ENCODE data around the gene PRRG2.

The PRRG2 gene

DNA sequence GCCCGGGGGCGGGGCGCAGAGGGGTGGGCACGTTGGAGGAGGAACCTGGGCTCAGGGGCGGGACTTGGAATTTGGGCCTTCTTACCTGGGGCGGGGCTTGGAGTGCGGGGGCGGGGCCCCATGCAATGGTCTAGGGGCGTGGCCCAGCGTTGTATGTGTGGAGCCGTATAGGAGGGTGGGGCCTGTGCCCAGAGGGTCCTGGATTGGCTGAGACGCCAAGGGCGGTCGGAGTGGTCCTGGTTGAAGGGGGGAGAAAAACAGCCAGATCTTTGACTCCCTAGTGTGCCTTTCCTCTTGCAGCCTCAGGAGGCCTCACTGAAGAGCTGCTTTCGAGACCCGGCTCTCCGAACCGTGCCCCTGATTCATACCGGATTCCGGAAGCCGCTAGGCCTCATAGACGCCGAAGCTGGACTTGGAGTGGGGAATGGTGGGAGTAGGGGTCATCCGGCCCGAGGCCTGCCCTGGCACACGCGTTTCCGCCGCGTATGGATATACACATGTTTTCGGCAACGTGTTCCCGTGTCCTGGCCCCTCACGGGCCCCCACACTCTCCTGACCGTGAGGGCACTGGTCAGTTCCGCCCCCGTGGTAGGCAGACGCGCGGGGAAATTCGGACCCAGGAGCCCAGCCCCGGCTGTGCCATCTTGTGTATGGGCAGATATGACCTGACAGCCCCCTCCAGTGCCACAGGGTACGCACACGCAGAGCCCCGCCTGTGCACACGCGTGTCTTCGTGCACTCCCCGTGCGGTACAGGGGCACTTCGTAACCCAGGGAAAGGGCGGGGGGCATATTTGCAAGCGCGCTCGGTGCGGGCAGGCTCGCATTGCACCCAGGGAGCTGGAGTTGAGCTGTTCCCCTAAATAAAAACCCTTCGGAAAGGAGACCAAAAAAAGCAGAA lies 9.2 kb downstream of the PRRG2 start:
- peak; percentile 100 for DNase-seq

DNA sequence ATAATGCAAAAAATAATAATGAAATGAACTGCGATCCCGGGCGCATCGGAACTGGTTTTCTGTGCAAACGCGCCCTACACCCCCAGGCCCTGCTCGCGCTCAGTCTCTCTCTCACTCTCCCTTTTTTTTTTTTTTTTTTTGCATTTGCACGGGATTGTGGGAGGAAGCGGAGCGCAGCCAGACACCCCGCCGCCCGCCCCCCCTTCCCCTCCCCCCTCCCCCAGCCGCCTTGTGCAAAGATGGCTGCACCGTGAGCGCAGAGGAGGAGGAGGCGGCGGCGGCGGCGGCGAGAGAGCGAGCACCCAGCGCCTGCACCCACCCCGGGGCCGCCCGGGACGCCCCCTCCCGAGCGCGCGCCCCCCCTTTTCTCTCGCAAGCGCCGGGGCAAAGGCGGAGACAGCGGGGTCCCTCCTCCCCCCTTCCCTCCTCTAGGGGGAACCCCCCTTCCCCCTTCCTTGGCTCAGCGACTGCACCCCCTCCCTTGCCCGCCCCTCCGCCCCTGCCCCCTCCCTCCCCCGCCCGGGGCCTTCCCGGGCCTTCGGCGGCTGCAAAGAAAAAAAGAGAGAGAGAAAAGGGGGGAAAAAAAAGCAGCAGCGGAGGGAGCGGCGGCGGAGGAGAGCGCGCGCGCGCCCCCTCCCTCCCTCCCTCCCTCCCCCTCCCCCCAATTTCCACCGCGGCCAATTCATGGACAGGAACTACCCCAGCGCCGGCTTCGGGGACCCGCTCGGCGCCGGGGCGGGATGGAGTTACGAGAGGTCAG lies 10.0 kb downstream of the PRRG2 start, which contains the start of gene PRR12:
TSS of gene PRR12 (plus strand) at position 212 of the 760 bp plus-strand sequence. CDS start at position 685, 473 bp downstream.
- peak; percentile 77 for DNase-seq

DNA sequence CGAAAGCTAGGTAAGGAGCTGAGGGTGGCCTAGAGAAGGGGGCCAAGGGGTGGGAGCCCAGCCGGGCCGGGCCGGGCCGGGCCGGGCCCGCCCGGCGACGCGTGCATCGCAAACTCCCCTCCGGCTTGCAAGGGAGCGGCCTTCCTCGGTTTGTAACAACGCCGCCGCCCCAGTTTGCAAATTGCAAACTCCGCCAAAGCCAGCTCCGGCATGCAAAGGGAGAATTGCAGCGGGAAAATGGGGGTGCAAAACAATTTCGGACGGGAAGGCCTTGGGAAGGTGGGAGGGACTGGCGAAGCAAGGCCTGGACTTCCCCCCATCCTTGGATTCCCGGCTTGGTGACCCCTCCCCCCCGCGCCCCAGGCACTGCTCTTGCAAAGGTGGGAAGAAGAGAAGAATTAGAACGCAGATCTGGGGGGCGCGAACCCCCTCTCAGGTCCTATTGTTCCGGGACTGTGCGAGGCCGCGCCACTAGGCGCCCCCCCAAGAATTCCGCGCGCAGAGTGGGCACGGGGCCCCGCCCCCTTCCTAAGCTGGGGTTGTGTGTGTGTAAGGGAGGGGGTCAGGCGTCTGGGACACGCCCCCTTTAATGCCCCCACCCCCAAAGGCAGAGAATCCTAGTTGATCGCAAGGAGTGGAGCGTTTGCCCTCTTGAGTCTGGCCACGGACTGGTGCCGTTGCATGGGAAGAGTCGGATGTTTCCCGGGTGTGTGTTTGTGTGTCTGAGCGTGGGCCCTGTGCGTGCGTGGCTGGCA lies 10.8 kb downstream of the PRRG2 start:
- no peak for DNase-seq

DNA sequence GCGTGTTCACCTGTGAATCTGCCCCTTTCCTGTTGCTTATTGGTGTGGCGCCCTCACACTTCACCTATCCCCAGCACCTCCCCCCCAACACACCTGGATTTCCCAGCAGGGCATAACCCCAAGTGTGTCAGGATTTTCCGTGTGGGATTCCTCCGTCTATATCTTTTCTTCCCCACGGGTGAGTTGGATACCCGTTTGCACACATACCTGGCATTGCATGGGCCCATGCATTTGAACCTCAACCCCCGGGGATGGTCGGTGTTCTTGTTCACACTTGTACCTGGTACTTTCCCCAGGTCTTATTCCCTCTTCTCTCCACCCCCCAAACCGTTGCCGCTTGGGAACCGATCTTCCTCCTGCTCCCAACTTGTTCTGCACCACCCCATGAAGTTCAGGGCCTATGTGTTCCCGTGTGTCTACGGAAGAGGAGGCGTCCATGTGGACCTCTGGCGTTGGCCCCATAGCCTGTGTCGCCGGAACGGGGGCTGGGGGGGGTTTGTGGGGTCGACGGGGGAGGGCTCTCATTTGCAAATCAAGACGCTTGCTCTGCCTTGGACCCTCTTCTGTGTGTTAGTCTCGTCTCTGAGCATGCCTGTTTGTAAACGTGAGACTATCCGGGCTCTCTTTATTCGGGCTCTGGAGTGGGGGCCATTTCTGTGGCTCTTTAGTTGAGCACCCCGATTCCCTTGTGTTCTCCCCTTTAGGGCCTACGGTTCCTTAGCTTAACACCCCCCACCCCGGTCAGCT lies 11.5 kb downstream of the PRRG2 start:
- DNase-seq = no peak

DNA sequence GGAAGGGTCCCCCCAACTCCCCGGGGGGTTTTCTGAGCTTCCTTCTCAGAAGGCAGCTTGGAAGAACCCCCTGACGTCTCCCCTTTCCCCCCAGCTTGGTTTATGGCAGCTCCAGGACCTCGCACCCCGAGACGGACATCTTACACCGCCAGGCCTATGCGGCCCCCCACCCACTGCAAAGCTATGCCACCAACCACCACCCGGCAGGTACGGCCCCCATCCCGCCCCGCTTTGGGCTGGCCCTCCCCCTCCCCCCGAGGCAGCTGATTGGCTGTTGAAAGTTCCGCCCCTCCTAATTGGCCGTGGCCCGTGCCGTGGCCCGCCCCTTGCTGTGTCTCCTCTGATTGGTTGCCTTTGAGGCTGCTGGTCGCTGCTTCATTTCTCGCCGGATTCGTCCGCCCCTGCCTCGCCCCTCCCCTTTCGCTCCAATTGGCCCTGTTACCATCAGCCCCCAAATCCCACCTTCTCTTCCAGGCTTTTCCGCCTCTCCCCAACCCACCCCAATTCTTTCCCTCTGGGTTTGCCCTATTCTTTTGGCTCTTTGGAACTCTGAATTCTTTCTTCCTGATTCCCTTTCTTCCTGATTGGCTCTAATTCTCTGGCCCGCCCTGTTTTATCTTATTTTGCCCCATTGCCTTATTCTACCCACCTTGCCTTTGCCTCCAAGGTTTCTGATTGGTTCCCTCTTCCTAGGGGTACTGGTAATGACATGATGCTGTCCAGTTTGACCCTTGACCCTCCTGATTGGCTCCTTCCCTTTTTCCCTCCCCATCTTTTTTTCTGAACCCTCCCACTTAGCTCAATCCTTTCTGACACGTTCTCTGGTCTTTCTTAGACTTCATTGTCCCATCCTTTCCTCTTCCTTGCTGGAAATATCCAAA lies 12.4 kb downstream of the PRRG2 start:
- peak; percentile 91 for DNase-seq

DNA sequence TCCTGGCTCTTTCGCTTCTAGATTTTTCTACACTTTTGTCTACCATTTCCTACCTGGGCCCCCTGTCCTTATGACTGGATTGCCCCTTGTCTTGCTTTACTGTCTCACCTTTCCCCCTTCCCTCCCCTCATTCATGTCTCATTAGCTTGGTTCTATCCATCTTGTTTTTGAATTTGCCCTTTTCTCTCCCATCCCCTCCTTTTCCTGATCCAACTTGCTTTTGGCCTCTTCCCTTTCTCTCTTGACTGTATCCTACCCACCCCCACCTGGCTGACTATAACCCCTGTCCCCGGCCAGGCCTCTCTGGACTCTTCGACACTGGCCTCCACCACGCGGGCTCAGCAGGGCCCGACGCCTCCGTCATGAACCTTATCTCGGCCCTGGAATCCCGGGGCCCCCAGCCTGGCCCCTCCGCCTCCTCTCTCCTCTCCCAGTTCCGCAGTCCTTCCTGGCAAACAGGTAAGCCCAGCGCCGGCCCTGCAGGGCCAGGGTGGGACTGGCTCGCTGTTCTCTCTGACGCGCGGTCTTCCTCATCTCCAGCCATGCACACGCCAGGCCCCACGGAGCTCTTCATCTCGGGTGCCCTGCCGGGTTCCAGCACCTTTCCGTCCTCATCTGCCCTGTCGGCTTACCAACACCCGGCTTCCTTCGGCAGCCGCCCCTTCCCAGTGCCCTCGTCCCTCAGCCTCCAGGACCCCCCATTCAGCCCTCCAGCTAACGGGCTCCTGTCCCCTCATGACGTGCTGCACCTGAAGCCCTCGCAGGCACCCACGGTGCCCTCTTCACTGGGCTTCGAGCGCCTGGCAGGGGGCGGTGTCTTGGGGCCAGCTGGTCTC lies 13.3 kb downstream of the PRRG2 start:
- DNase-seq = no peak

DNA sequence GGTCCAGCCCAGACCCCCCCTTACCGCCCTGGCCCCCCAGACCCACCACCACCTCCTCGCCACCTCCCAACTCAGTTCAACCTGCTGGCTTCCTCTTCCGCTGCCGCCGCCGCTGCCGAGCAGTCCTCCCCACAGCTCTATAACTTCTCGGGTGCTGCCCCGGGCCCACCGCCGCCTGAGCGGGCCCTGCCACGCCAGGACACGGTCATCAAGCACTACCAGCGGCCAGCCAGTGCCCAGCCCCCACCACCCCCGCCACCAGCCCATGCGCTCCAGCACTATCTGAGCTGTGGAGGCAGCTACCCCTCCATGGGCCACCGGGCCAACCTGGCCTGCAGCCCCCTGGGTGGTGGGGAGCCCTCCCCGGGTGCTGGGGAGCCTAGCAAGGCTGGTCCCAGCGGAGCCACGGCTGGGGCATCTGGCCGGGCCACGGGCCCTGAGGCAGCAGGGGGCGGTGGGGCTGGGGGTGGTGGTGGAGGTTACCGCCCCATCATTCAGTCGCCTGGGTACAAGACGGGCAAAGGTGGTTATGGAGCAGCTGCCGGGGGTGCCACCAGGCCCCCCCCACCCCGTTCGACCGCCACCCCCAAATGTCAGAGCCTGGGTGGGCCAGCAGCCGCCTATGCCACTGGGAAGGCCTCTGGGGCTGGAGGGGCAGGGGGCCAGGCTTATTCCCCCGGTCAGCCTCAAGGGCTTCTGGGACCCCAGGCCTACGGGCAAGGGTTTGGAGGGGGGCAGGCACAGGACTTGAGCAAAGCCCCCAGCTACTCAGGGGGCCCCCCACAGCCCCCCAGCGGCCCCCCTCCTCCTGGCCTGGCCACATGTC lies 14.1 kb downstream of the PRRG2 start:
- DNase-seq = no peak

DNA sequence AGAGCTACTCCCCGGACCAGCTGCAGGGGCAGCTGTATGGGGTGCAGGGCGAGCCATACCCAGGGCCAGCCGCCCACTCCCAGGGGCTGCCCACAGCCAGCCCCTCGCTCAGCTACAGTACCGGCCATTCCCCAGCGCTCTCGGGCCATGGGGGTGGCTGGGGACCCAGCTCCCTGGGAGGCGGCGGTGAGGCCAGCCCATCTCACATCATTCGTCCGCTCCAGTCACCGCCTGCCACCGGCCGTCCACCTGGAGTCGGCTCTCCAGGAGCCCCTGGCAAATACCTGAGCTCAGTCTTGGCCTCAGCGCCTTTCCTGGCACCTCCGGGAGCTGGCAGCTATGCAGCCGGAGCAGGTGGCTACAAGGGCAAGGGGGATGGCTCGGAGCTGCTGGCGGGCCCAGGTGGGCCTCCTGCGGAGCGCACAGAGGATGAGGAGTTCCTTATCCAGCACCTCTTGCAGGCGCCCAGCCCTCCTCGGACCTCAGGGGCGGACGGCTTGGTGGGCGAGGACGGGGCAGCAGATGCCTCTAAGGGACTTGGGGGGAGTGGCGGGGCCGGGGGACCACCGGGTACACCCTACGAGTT lies 14.8 kb downstream of the PRRG2 start:
- no peak for DNase-seq

DNA sequence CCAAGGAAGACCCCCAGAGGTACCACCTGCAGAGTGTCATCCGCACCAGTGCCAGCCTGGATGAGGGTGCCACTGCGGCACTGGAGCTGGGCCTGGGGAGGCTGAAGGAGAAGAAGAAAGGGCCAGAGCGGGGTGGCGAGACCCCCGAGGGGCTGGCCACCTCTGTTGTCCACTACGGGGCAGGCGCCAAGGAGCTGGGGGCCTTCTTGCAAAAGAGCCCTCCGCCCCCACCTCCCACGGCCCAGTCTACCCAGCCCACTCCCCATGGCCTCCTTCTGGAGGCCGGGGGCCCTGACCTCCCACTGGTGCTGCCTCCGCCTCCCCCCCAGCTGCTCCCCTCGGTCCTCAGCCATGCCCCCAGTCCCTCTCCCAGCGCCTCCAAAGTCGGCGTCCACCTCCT lies 15.3 kb downstream of the PRRG2 start:
- DNase-seq = no peak

DNA sequence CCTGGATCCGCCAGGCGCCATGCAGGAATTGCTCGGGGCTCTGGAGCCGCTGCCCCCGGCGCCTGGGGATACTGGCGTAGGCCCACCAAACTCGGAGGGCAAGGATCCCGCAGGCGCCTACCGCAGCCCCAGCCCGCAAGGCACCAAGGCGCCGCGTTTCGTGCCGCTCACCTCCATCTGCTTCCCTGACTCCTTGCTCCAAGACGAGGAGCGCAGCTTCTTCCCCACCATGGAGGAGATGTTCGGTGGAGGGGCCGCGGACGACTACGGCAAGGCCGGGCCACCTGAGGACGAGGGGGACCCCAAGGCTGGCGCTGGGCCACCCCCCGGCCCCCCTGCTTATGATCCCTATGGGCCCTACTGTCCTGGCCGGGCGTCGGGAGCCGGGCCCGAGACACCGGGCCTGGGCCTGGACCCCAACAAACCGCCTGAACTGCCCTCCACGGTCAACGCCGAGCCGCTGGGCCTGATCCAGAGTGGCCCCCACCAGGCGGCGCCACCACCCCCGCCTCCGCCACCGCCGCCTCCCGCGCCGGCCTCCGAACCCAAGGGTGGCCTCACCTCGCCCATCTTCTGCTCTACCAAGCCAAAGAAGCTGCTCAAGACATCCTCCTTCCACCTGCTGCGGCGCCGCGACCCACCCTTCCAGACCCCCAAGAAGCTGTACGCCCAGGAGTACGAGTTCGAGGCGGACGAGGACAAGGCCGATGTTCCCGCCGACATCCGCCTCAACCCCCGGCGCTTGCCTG lies 16.0 kb downstream of the PRRG2 start:
- no peak for DNase-seq

DNA sequence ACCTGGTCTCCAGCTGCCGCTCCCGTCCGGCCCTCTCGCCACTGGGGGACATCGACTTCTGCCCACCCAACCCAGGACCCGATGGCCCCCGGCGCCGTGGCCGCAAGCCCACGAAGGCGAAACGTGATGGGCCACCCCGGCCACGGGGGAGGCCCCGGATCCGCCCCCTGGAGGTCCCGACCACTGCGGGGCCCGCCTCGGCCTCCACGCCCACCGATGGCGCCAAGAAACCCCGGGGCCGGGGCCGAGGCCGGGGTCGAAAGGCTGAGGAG lies 16.5 kb downstream of the PRRG2 start:
- DNase-seq = no peak

DNA sequence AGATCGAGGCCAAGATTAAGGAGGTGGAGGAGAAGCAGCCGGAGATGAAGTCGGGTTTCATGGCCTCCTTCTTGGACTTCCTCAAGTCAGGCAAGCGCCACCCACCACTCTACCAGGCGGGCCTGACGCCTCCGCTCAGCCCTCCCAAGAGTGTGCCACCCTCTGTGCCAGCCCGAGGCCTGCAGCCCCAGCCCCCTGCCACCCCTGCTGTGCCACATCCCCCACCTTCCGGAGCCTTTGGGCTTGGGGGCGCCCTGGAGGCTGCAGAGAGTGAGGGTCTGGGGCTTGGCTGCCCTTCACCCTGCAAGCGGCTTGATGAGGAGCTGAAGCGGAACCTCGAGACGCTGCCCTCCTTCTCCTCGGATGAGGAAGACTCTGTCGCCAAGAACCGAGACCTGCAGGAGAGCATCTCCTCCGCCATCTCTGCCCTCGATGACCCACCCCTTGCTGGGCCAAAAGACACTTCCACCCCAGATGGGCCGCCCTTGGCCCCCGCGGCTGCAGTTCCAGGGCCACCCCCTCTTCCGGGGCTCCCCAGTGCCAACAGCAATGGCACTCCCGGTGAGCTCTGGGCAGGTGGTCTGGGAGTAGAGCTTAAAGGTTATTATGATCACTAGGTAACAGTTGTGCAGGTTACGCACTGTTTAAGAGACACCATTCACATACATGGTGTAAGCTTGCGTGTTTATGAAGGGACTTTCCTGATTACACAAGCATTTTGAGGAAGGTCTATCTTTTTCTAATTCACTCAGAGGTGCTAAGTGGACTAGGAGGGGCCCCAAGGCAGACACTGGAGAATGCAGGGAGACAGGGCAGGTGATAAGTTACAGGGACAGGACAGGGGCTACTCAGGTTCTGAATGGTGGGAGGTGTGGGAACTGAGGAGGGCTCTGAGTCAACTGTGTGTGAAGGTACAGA lies 18.5 kb downstream of the PRRG2 start:
- no peak for DNase-seq

DNA sequence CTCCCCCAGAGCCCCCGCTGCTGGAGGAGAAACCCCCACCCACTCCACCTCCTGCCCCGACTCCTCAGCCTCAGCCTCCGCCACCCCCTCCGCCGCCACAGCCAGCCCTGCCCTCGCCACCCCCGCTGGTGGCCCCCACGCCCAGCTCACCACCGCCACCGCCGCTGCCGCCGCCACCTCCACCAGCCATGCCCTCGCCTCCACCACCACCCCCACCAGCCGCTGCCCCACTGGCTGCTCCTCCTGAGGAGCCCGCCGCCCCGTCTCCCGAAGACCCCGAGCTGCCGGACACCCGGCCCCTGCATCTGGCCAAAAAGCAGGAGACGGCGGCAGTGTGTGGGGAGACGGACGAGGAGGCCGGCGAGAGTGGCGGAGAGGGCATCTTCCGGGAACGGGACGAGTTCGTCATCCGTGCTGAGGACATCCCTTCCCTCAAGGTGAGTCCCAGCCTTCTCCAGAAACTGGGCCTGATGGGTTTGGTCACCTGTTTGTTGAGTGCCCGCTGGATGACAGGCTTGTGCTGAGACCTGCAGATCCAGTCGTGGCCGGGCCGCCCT lies 20.4 kb downstream of the PRRG2 start:
- DNase-seq = no peak

DNA sequence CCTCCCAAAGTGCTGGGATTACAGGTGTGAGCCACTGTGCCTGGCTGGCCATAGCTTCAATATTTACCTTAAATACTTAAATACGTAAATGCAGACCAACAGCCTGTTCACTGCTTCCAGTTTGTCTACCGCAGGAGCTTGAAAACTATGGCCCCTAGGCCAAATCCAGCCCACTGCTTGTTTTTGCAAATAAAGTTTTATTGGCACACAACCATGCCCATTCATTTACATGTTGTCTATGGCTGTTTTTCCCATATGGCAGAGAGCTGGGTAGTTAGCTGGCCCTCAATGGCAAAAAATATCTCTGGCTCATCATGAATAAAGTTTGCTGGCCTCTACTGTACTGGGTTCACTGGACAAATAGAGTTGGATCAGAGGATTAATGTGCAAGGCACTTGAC lies 21.7 kb downstream of the PRRG2 start:
- no peak for DNase-seq

DNA sequence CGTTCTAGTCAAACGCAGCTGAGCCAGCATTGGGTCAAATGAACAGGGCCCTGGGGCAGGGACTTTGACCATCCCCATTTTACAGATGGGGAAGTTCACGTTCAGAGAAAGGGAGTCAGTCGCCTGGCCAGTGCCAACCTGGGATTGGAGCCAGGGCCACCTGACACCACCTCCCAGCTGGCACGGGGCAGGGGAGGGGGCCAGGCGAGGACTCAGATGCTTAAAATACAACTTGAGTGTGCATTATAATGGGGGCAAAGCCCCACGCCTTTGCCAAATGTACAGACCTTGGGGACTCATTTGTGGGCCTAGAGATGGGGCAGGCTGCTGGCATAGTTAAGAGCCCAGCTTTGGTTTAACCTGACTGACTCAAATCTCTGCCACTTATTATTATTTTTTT lies 24.5 kb downstream of the PRRG2 start:
- DNase-seq = no peak

DNA sequence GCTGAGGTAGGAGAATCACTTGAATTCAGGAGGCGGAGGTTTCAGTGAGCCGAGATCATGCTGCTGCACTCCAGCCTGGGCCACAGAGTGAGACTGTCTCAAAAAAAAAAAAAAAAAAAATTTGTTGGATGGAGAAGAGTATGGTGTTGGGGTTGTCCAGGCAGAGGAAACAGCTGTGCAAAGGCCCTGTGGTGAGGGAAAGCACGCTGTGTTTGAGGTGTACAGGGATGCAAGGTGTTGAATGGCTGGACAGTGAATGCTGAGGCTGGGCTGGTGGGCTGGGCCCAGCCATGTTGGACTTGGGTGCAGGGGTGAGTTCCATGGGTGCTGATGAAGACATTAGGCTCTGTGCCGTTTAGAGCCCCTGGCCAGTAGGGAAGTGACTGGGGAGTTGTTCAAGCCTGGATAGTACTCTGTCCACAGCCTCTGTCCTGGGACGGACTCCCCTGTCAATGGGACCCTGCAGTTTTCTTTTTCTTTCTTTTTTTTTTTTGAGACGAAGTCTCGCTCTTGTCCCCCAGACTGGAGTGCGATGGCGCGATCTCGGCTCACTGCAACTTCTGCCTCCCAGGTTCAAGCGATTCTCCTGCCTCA lies 28.5 kb downstream of the PRRG2 start:
- DNase-seq = no peak

DNA sequence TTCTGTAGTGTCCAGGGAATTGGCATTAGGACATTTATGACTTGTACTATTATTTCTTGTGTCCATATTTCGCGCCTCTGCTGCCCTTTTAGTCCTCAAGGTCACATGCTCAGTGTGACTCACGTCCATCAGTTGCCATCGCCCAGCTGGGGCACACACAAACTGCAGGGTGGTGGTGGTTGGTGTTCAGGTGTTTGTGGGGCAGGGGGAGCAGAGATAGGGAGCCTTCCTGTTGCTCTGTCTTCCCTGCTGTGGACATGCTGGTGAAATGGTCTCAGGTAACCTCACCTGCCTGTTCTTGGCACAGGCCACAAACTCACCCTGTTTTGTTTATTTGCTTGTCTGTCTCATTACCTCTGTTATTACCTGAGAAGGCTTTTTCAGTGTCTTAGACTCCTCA lies 32.3 kb downstream of the PRRG2 start:
- DNase-seq = no peak
